K562 (cell line): ENCODE data around the gene NUFIP1. TPM values are rescaled to one million over a fixed set of nuclear protein-coding genes. Genes with fewer than 3 reads are reported as not detected.

Experiments used
- CBFA2T3 ChIP-seq: fragments of 450-650 bp; IDR thresholded peaks from 2 replicates; pipeline ENCODE4 v1.6.1; 2017
- CBX3 ChIP-seq, 2 experiments: IDR thresholded peaks; 1 replicate in 1 of 2; 2 replicates in 1 of 2; pipeline ENCODE4 v1.6.1; 2012; ENCODE audit warnings: inconsistent platforms in 2 of 2, low read length in 2 of 2, borderline replicate concordance in 1 of 2, control low read depth in 1 of 2
- CCAR2 ChIP-seq: fragments of 200-400 bp; formaldehyde crosslinking; IDR thresholded peaks from 2 replicates; pipeline ENCODE4 v1.6.1; 2017; ENCODE audit warnings: mild to moderate bottlenecking, low read depth, low read length
- CLOCK ChIP-seq: fragments of 250-450 bp; sonication (Bioruptor Pico); IDR thresholded peaks from 2 replicates; pipeline ENCODE4 v1.4.0; 2020; ENCODE audit warnings: mild to moderate bottlenecking, moderate library complexity, borderline replicate concordance
- CREB1 ChIP-seq, 2 experiments: sonication (generic) in 1 of 2; formaldehyde crosslinking in 1 of 2; IDR thresholded peaks; 2 replicates each; pipeline versions ENCODE4 v1.6.1 to v1.8.0; 2012 to 2022; ENCODE audit warnings: inconsistent platforms in 1 of 2, mild to moderate bottlenecking in 1 of 2, missing genetic modification reagents in 1 of 2, moderate library complexity in 1 of 2
- DDX20 ChIP-seq: fragments of 450-650 bp; IDR thresholded peaks from 2 replicates; pipeline ENCODE4 v1.6.1; 2016; ENCODE audit warnings: missing genetic modification characterization, low read depth, mild to moderate bottlenecking, missing compliant biosample characterization, moderate library complexity
- EZH2 ChIP-seq: IDR thresholded peaks from 2 replicates; pipeline ENCODE4 v1.6.1; 2012; ENCODE audit warnings: low read depth, mild to moderate bottlenecking, inconsistent platforms, low read length, borderline replicate concordance
- GTF2E2 ChIP-seq: fragments of 200-800 bp; sonication (Bioruptor generic); IDR thresholded peaks from 2 replicates; pipeline ENCODE4 v1.6.1; 2016; ENCODE audit warnings: missing genetic modification characterization, missing compliant biosample characterization
- KAT2B ChIP-seq: IDR thresholded peaks from one replicate; pipeline ENCODE4 v1.6.1; 2012; ENCODE audit warnings: low read depth, mild to moderate bottlenecking, control low read depth, inconsistent platforms, low read length, moderate library complexity
- KDM1A ChIP-seq, 2 experiments: fragments of 450-650 bp; IDR thresholded peaks; 2 replicates each; pipeline ENCODE4 v1.6.1; 2016; ENCODE audit warnings: mild to moderate bottlenecking in 2 of 2
- KDM5B ChIP-seq: fragments of 200-600 bp; sonication (generic); IDR thresholded peaks from 2 replicates; pipeline ENCODE4 v1.6.1; 2012; ENCODE audit warnings: low read depth, mild to moderate bottlenecking, moderate library complexity, low read length, control low read depth, inconsistent platforms; ENCODE audit not compliant: insufficient replicate concordance
- LCOR ChIP-seq: sonication (generic); formaldehyde crosslinking; IDR thresholded peaks from 2 replicates; pipeline ENCODE4 v1.8.0; 2022; ENCODE audit warnings: mild to moderate bottlenecking, missing genetic modification reagents
- MCM7 ChIP-seq, 2 experiments: fragments of 450-650 bp; IDR thresholded peaks; 2 replicates each; pipeline ENCODE4 v1.6.1; 2016 to 2018
- NCOA6 ChIP-seq: fragments of 450-650 bp; IDR thresholded peaks from 2 replicates; pipeline ENCODE4 v1.6.1; 2017; ENCODE audit warnings: mild to moderate bottlenecking
- RAD21 ChIP-seq, 2 experiments: fragments of 250-450 bp in 1 of 2; fragments of 450-650 bp in 1 of 2; sonication (Bioruptor Pico) in 1 of 2; formaldehyde crosslinking in 1 of 2; IDR thresholded peaks in 1 of 2; conservative IDR thresholded peaks in 1 of 2; 2 replicates each; pipeline versions ENCODE4 v1.4.0 to v1.8.0; 2020 to 2022; ENCODE audit warnings: mild to moderate bottlenecking in 2 of 2, moderate library complexity in 1 of 2
- RBM15 ChIP-seq: fragments of 200-400 bp; formaldehyde crosslinking; IDR thresholded peaks from 2 replicates; pipeline ENCODE4 v1.6.1; 2018; ENCODE audit warnings: mild to moderate bottlenecking, low read length, moderate library complexity; ENCODE audit not compliant: insufficient read depth
- SETDB1 ChIP-seq: IDR thresholded peaks from one replicate; pipeline ENCODE4 v1.6.1; 2012; ENCODE audit warnings: low read length, control low read depth, inconsistent platforms
- SIX5 ChIP-seq, 2 experiments: IDR thresholded peaks; 2 replicates each; pipeline ENCODE4 v1.6.1; 2011; ENCODE audit warnings: low read length in 2 of 2, borderline replicate concordance in 1 of 2, low read depth in 1 of 2, mild to moderate bottlenecking in 1 of 2, moderate library complexity in 1 of 2; ENCODE audit not compliant: insufficient read depth in 1 of 2
- YY1 ChIP-seq, 3 experiments: IDR thresholded peaks; 2 replicates each; pipeline ENCODE4 v1.6.1; 2011; ENCODE audit warnings: low read length in 2 of 3, mild to moderate bottlenecking in 2 of 3, moderate library complexity in 2 of 3, borderline replicate concordance in 1 of 3, control low read depth in 1 of 3, low read depth in 1 of 3; ENCODE audit not compliant: insufficient read depth in 3 of 3, insufficient replicate concordance in 2 of 3, control insufficient read depth in 1 of 3, insufficient read length in 1 of 3; ENCODE audit errors: extremely low read depth in 1 of 3
- ZBTB17 ChIP-seq: fragments of 450-650 bp; formaldehyde crosslinking; IDR thresholded peaks from 2 replicates; pipeline ENCODE4 v1.4.0; 2020; ENCODE audit warnings: mild to moderate bottlenecking
- ZBTB8A ChIP-seq: fragments of 450-650 bp; IDR thresholded peaks from 2 replicates; pipeline ENCODE4 v1.6.1; 2018; ENCODE audit warnings: mild to moderate bottlenecking, moderate library complexity; ENCODE audit not compliant: partially characterized antibody
- ZNF717 ChIP-seq: fragments of 250-450 bp; sonication (Bioruptor Pico); IDR thresholded peaks from 2 replicates; pipeline ENCODE4 v1.5.0; 2021
- ZNF778 ChIP-seq: fragments of 450-650 bp; formaldehyde crosslinking; IDR thresholded peaks from 2 replicates; pipeline ENCODE4 v1.4.0; 2020; ENCODE audit warnings: mild to moderate bottlenecking, moderate library complexity
- ZNF785 ChIP-seq: fragments of 250-450 bp; sonication (Bioruptor Pico); IDR thresholded peaks from 2 replicates; pipeline ENCODE4 v1.4.0; 2020; ENCODE audit warnings: mild to moderate bottlenecking
- ZZZ3 ChIP-seq: fragments of 450-650 bp; IDR thresholded peaks from 2 replicates; pipeline ENCODE4 v1.6.1; 2016; ENCODE audit warnings: antibody characterized with exemption, mild to moderate bottlenecking, moderate library complexity
- polyA plus RNA-seq, 8 experiments: library from polyadenylated mRNA; depleted of rRNA in 4 of 8; stranded (reverse) in 5 of 8; unstranded in 3 of 8; fragments of >200 nt; fragmentation: Nextera tagmentation in 2 of 8; fragmentation: Illumina TruSeq in 1 of 8; extraction: Ambion mirVana in 2 of 8; extraction: Trizol in 1 of 8; gene quantifications; 2 replicates each; pipeline versions ENCODE4 v1.2.1 to v1.2.3, GENCODE V29; 2011 to 2014; ENCODE audit warnings: inconsistent platforms in 1 of 8, missing spikeins in 1 of 8
- total RNA-seq, 7 experiments: library from RNA; depleted of rRNA in 6 of 7; stranded (reverse); fragments of >200 nt in 6 of 7; fragmentation: Illumina TruSeq in 2 of 7; extraction: Trizol in 2 of 7; gene quantifications; 2 replicates each; pipeline versions ENCODE4 v1.2.1 to v1.2.3, GENCODE V29; 2011 to 2021; ENCODE audit warnings: low replicate concordance in 1 of 7
- TF ChIP-seq, protein P1 (sequence below): sonication (generic); formaldehyde crosslinking; IDR thresholded peaks from 2 replicates; pipeline ENCODE4 v1.9.0; 2022; ENCODE audit warnings: mild to moderate bottlenecking, missing genetic modification reagents

The NUFIP1 gene
- total and polyA plus RNA-seq, 9 of the 15 experiments (the other 6 are each of a cell fraction or from before 2014, with no cell fraction given): 2.6 to 9.7 (median 4.1) TPM

GRCh38 chr13:44989071-44989889 lies at the start of gene NUFIP1, which contains the start of gene GPALPP1 (continued):
- TF ChIP-seq CLOCK (CRISPR knock-in tag) (no peak), KDM1A (IDR thresholded peaks at IDR 0.05) (no peak), RAD21 (CRISPR knock-in tag; conservative IDR thresholded peaks at IDR 0.05 in 1 of 2, IDR thresholded peaks at IDR 0.05 in 1 of 2) (no peak), CREB1 (IDR thresholded peaks at IDR 0.05) (peak; percentile 98), CREB1 (CRISPR knock-in tag; IDR thresholded peaks at IDR 0.05) (peak; percentile 97), ZNF778 (CRISPR knock-in tag) (no peak), ZZZ3 (no peak), NCOA6 (no peak), ZNF717 (CRISPR knock-in tag) (no peak), RBM15 (no peak), KDM5B (peak; percentile 66), SIX5 (IDR thresholded peaks at IDR 0.05; ENCODE audit: borderline replicate concordance in 1 of 2, insufficient read depth in 1 of 2, low read depth in 1 of 2, low read length in 2 of 2) (no peak), EZH2 (no peak), KAT2B (no peak), CBX3 (IDR thresholded peaks at IDR 0.05; ENCODE audit: borderline replicate concordance in 1 of 2, low read length in 2 of 2) (peak in 1 of 2 experiments; percentile 23; a peak in 1 of 3 replicates), ZBTB17 (CRISPR knock-in tag) (no peak), GTF2E2 (tag) (no peak), ZBTB8A (no peak), SETDB1 (no peak), LCOR (peak; percentile 41; the same call in 1 of the 2 replicates), DDX20 (tag) (no peak), CBFA2T3 (no peak), CCAR2 (no peak), ZNF785 (no peak), YY1 (IDR thresholded peaks at IDR 0.05; ENCODE audit: borderline replicate concordance in 1 of 3, control insufficient read depth in 1 of 3, extremely low read depth in 1 of 3, insufficient read depth in 3 of 3, insufficient read length in 1 of 3, insufficient replicate concordance in 2 of 3, low read depth in 1 of 3, low read length in 2 of 3) (peak in 2 of 3 experiments; percentile 61 to 79), MCM7 (IDR thresholded peaks at IDR 0.05) (no peak)
- TF ChIP-seq, protein P1, sequence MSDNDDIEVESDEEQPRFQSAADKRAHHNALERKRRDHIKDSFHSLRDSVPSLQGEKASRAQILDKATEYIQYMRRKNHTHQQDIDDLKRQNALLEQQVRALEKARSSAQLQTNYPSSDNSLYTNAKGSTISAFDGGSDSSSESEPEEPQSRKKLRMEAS (CRISPR knock-in tag): peak; percentile 78
